Activated CD8-positive, alpha-beta T cell treated with anti-CD3 and anti-CD28 coated beads for 36 hours (primary cell): ENCODE data around the gene MED28. TPM values are rescaled to one million over a fixed set of nuclear protein-coding genes. Genes with fewer than 3 reads are reported as not detected.
A peak's percentile ranks its signal among the peaks of the same experiment; 100 is the strongest.

Source experiments
- ATAC-seq: fragments of 200-7000 bp; cut with Tn5 transposase; one replicate; pipeline ENCODE4 v1.10.0; 2021; ENCODE audit warnings: mild to moderate bottlenecking, moderate library complexity
- CTCF ChIA-PET: fragments of 350-600 bp; sonication (Branson Sonifier 250); formaldehyde crosslinking; loops from one replicate; lab custom pipeline; 2021; ENCODE audit warnings: antibody characterized with exemption; lab: Charles Lee
- POLR2A ChIA-PET: fragments of 350-600 bp; sonication (Branson Sonifier 250); formaldehyde crosslinking; loops from one replicate; lab custom pipeline; 2021; ENCODE audit warnings: antibody characterized with exemption; lab: Charles Lee
- DNase-seq: peaks from one replicate; pipeline ENCODE4 v3.0.0-alpha.2; 2020
- H3K27ac Mint-ChIP-seq: one replicate; pipeline ENCODE4 v1.8.0; 2021; ENCODE audit warnings: mild to moderate bottlenecking, mixed read lengths
- H3K27me3 Mint-ChIP-seq: one replicate; pipeline ENCODE4 v1.8.0; 2021; ENCODE audit warnings: mixed read lengths
- H3K36me3 Mint-ChIP-seq: one replicate; pipeline ENCODE4 v1.8.0; 2021; ENCODE audit warnings: low read depth, mixed read lengths
- H3K4me1 Mint-ChIP-seq: one replicate; pipeline ENCODE4 v1.8.0; 2021; ENCODE audit warnings: low read depth, mixed read lengths
- H3K4me3 Mint-ChIP-seq: one replicate; pipeline ENCODE4 v1.8.0; 2021; ENCODE audit warnings: mild to moderate bottlenecking, moderate library complexity, mixed read lengths
- H3K9me3 Mint-ChIP-seq: one replicate; pipeline ENCODE4 v1.8.0; 2021; ENCODE audit warnings: mixed read lengths
- CTCF ChIP-seq: fragments of 200-600 bp; IDR thresholded peaks from one replicate; pipeline ENCODE4 v1.8.0; 2022; ENCODE audit warnings: antibody characterized with exemption, mild to moderate bottlenecking
- intact Hi-C: fragments of 100-400 bp; cut with micrococcal nuclease; formaldehyde crosslinking; loops from one replicate; pipeline ENCODE4 v1.10.0; 2022
- total RNA-seq, 2 experiments: library from RNA; stranded (reverse); gene quantifications; one replicate each; pipeline ENCODE4 v1.2.3, GENCODE V29; 2021

Gene MED28
- total RNA-seq, 2 experiments from 2014 or later, result 56.3 to 60.8 TPM

- Mint-ChIP-seq H3K9me3 (no peaks in the 10 kb centered on the region), H3K4me3 (no peak overlapping the region), H3K27me3 (no peaks in the 10 kb centered on the region), H3K36me3 (no peaks in the 10 kb centered on the region), H3K4me1 (peaks cover 11% of the 10 kb centered on the region), H3K27ac (no peak overlapping the region)
- intact Hi-C loops, result no loop called here
- ATAC-seq, result peak; percentile 89
- ChIA-PET CTCF (interaction anchor here (1.0 kb wide), 1 partner anchor 116 kb away, joined by 3 read pairs; no protein-coding TSS in a partner anchor), POLR2A (no interaction called here)
- no peak for TF ChIP-seq CTCF
- DNase-seq, result peak; percentile 43
These were observed 50.3 kb downstream of the MED28 start for GRCh38 chr4:17664755-17665154.

GRCh38 chr4:17665346-17665745, 50.9 kb downstream of the MED28 start:
- no peak for ATAC-seq
- Mint-ChIP-seq H3K9me3 (no peaks in the 10 kb centered on the region), H3K4me1 (peaks cover 11% of the 10 kb centered on the region), H3K4me3 (no peak overlapping the region), H3K36me3 (no peaks in the 10 kb centered on the region), H3K27me3 (no peaks in the 10 kb centered on the region), H3K27ac (no peak overlapping the region)
- no peak for DNase-seq
- POLR2A ChIA-PET, result no interaction called here
- TF ChIP-seq CTCF, result no peak
- intact Hi-C loops, result no loop called here
- CTCF ChIA-PET, result interaction anchor here (1.0 kb wide), 1 partner anchor 116 kb away, joined by 3 read pairs; no protein-coding TSS in a partner anchor

GRCh38 chr4:17665852-17666251, 51.4 kb downstream of the MED28 start:
- Mint-ChIP-seq H3K27me3 (no peaks in the 10 kb centered on the region), H3K4me3 (no peak overlapping the region), H3K36me3 (no peaks in the 10 kb centered on the region), H3K27ac (no peak overlapping the region), H3K4me1 (peaks cover 11% of the 10 kb centered on the region), H3K9me3 (no peaks in the 10 kb centered on the region)
- ChIA-PET POLR2A (no interaction called here), CTCF (interaction anchor here (1.0 kb wide), 1 partner anchor 117 kb away, joined by 3 read pairs; no protein-coding TSS in a partner anchor)
- DNase-seq (no peak), ATAC-seq (no peak)
- TF ChIP-seq CTCF, result no peak
- intact Hi-C loops, result no loop called here

GRCh38 chr4:17667253-17667652, 52.8 kb downstream of the MED28 start:
- Mint-ChIP-seq H3K36me3 (no peaks in the 10 kb centered on the region), H3K27me3 (peaks cover 1% of the 10 kb centered on the region), H3K4me1 (peaks cover 11% of the 10 kb centered on the region), H3K27ac (no peak overlapping the region), H3K9me3 (peaks cover 12% of the 10 kb centered on the region), H3K4me3 (no peak overlapping the region)
- ATAC-seq, result no peak
- no peak for TF ChIP-seq CTCF
- DNase-seq, result no peak
- CTCF ChIA-PET, result interaction anchor here (0.7 kb wide), 1 partner anchor 951 kb away, joined by 3 read pairs; no protein-coding TSS in a partner anchor
- intact Hi-C loops, result no loop called here
- POLR2A ChIA-PET, result interaction anchor here (0.8 kb wide), 1 partner anchor 118 kb away, joined by 3 read pairs; no protein-coding TSS in a partner anchor

- Mint-ChIP-seq H3K4me1 (peaks cover 8% of the 10 kb centered on the region), H3K27me3 (peaks cover 2% of the 10 kb centered on the region), H3K9me3 (peaks cover 14% of the 10 kb centered on the region), H3K27ac (no peak overlapping the region), H3K4me3 (no peak overlapping the region), H3K36me3 (no peaks in the 10 kb centered on the region)
- ChIA-PET CTCF (no interaction called here), POLR2A (interaction anchor here (0.8 kb wide), 1 partner anchor 119 kb away, joined by 3 read pairs; no protein-coding TSS in a partner anchor)
- intact Hi-C loops, result no loop called here
- no peak for ATAC-seq
- TF ChIP-seq CTCF, result no peak
- no peak for DNase-seq
These were observed 53.3 kb downstream of the MED28 start for GRCh38 chr4:17667653-17668201.
